Muscle layer of duodenum (tissue), 2 donors: ENCODE data around the gene COX15.

ENCODE experiments used
- H3K27ac ChIP-seq: one replicate; pipeline ENCODE4 v1.7.0; 2013; ENCODE audit warnings: mild to moderate bottlenecking, low read length
- H3K27me3 ChIP-seq: one replicate; pipeline ENCODE4 v1.7.0; 2013; ENCODE audit warnings: low read depth, mild to moderate bottlenecking, control low read depth, low read length
- H3K36me3 ChIP-seq, 2 donors: one replicate each; pipeline ENCODE4 v1.7.0; 2013; ENCODE audit warnings: low read length in 2 of 2, control low read depth in 1 of 2, mild to moderate bottlenecking in 1 of 2; ENCODE audit not compliant: insufficient read depth in 2 of 2, control insufficient read depth in 1 of 2
- H3K4me1 ChIP-seq, 2 donors: one replicate each; pipeline ENCODE4 v1.7.0; 2013; ENCODE audit warnings: low read length in 2 of 2, mild to moderate bottlenecking in 2 of 2, control low read depth in 1 of 2, moderate library complexity in 1 of 2; ENCODE audit not compliant: insufficient read depth in 2 of 2, control insufficient read depth in 1 of 2
- H3K4me3 ChIP-seq, 2 donors: one replicate each; pipeline ENCODE4 v1.7.0; 2013; ENCODE audit warnings: low read length in 2 of 2, low read depth in 1 of 2, mild to moderate bottlenecking in 1 of 2
- H3K9me3 ChIP-seq, 2 donors: one replicate each; pipeline ENCODE4 v1.7.0; 2013; ENCODE audit warnings: low read length in 2 of 2, control low read depth in 1 of 2, mild to moderate bottlenecking in 1 of 2; ENCODE audit not compliant: control insufficient read depth in 1 of 2
- donor health status: healthy.

Gene COX15

GRCh38 chr10:99698504-99699080, 33.3 kb downstream of the COX15 start:
- H3K27me3 ChIP-seq, result no peaks in the 10 kb centered on the region
- H3K9me3 ChIP-seq, result no peaks in the 10 kb centered on the region
- H3K27ac ChIP-seq, result no peak overlapping the region
- peaks cover 29 to 50% of the 10 kb centered on the region in 2 donors for H3K36me3 ChIP-seq
- no peak overlapping the region for H3K4me3 ChIP-seq
- H3K4me1 ChIP-seq, result no peaks in the 10 kb centered on the region

- no peaks in the 10 kb centered on the region for H3K9me3 ChIP-seq
- peaks cover 32 to 58% of the 10 kb centered on the region in 2 donors for H3K36me3 ChIP-seq
- H3K27ac ChIP-seq, result no peak overlapping the region
- H3K4me1 ChIP-seq, result no peaks in the 10 kb centered on the region
- H3K27me3 ChIP-seq, result no peaks in the 10 kb centered on the region
- H3K4me3 ChIP-seq, result no peak overlapping the region
These were observed 36.2 kb downstream of the COX15 start for GRCh38 chr10:99695761-99696160.

GRCh38 chr10:99693933-99694583, 37.9 kb downstream of the COX15 start:
- Histone ChIP-seq H3K9me3 (no peaks in the 10 kb centered on the region), H3K36me3 (peaks cover 38 to 51% of the 10 kb centered on the region in 2 donors), H3K4me1 (no peaks in the 10 kb centered on the region), H3K27me3 (no peaks in the 10 kb centered on the region), H3K4me3 (no peak overlapping the region), H3K27ac (no peak overlapping the region)

GRCh38 chr10:99689461-99689860, 42.5 kb downstream of the COX15 start:
- Histone ChIP-seq H3K4me3 (no peak overlapping the region), H3K27me3 (no peaks in the 10 kb centered on the region), H3K27ac (no peak overlapping the region), H3K36me3 (peaks cover 18 to 20% of the 10 kb centered on the region in 2 donors), H3K4me1 (peaks cover 0 to 4% of the 10 kb centered on the region in 2 donors), H3K9me3 (no peaks in the 10 kb centered on the region)

GRCh38 chr10:99685597-99685967, 46.3 kb downstream of the COX15 start:
- no peak overlapping the region for H3K27ac ChIP-seq
- peaks cover 8 to 10% of the 10 kb centered on the region in 2 donors for H3K36me3 ChIP-seq
- H3K4me1 ChIP-seq, result peaks cover 0 to 4% of the 10 kb centered on the region in 2 donors

GRCh38 chr10:99682752-99683151, 49.2 kb downstream of the COX15 start:
- Histone ChIP-seq H3K27me3 (no peaks in the 10 kb centered on the region), H3K36me3 (peaks cover 17 to 22% of the 10 kb centered on the region in 2 donors), H3K9me3 (no peaks in the 10 kb centered on the region), H3K27ac (no peak overlapping the region), H3K4me1 (peaks cover 0 to 4% of the 10 kb centered on the region in 2 donors), H3K4me3 (no peak overlapping the region)

More at GRCh38 chr10:99685597-99685967, 46.3 kb downstream of the COX15 start:
- Histone ChIP-seq H3K4me3 (no peak overlapping the region), H3K9me3 (no peaks in the 10 kb centered on the region), H3K27me3 (no peaks in the 10 kb centered on the region)
